ENCODE results near the gene GRIN2D.
A peak's percentile ranks its signal among the peaks of the same experiment; 100 is the strongest.

Gene GRIN2D

DNA sequence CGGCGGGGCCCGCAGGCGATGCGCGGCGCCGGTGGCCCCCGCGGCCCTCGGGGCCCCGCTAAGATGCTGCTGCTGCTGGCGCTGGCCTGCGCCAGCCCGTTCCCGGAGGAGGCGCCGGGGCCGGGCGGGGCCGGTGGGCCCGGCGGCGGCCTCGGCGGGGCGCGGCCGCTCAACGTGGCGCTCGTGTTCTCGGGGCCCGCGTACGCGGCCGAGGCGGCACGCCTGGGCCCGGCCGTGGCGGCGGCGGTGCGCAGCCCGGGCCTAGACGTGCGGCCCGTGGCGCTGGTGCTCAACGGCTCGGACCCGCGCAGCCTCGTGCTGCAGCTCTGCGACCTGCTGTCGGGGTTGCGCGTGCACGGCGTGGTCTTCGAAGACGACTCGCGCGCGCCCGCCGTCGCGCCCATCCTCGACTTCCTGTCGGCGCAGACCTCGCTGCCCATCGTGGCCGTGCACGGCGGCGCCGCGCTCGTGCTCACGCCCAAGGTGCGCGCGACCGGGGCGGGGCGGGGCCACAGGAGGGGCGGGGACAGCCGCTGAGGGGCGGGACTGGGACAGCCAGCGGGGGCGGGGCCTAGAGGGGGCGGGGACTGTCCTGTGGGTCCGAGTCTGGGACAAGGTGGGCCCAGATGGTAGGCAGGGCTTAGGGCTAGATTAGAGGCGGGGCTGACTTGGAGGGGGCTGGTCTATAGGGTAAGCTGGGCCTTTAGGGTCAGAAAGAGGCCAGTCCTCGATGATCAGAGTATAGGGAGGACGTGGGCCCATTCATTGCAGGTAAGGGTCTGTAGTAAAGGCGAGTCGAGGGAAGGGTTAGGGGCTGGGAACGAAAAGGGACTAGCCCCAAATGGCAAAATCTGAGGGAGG is 5.1 kb downstream of the GRIN2D start:
- DNase-seq = peak; percentile 90

DNA sequence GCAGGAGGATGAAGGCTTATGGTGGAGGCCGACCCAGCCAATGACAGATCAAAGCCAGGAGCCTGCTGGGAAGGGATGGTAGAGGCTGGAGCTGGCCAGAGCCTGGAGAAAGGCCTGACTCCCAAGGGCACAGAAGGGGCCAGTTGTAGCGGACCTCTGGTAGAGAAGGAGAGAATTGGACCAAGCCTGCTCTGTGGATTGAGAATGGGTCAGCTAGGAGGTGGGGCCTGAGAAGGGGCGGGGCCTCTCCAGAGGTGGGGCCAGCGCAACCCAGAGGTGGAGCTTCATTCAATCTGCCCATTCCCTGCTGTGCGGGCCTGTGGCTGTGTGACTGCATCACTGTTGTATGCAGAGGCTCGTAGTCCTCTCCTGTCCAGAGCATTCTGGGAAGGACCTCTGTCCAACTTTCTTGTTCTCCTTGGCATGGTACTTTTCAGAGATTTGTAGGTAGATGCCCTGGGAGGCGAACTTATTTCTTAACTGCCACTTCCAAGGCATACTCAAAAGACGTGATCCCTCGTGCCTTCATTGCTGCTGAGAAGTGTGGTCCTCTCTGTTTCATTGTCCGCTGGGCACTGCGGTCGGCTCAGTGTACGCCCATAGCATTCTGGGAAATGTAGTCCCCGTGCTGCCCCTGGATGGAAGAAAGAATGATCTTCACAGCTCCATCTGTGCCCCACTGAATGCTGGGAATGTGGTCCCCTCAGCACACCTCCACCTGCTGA is 6.7 kb downstream of the GRIN2D start:
- no peak for DNase-seq

DNA sequence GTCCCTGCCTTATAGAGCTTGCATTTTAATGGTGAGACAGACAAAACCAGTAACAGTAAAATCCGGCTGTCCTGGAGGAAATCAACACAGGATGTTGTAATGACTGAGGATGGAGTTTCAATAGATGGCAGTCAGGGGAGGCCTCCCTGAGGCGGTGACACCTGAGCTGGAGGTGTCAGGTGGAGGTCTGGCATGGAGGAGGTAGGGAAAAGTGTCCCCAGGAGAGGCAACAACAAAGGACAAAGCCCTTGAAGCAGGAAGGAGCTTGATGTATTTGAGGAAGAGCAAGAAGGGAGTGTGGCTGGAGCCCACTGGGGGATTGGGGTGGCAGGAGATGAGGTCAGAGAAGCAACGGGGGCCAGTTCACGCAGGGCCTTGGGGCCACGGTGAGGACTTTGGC is 7.8 kb downstream of the GRIN2D start:
- no peak for DNase-seq

DNA sequence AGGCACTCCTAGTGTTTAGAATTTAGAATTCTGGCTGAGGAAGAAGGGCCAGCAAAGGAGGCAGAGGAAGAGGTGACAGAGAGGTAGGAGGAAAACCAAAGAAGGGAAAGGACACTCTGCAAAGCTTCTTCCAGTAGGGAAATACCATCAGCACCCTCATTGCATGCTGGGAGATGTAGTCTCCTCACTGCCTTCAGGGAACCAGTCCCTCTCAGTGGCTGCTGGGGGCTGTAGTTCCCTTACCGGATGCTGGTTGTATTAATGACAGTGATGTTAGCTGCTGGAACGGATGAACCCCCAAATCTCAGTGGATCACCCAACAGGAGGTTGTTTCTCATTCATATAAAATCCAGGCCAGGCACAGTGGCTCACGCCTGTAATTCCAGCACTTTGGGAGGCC is 10.1 kb downstream of the GRIN2D start:
- no peak for DNase-seq

DNA sequence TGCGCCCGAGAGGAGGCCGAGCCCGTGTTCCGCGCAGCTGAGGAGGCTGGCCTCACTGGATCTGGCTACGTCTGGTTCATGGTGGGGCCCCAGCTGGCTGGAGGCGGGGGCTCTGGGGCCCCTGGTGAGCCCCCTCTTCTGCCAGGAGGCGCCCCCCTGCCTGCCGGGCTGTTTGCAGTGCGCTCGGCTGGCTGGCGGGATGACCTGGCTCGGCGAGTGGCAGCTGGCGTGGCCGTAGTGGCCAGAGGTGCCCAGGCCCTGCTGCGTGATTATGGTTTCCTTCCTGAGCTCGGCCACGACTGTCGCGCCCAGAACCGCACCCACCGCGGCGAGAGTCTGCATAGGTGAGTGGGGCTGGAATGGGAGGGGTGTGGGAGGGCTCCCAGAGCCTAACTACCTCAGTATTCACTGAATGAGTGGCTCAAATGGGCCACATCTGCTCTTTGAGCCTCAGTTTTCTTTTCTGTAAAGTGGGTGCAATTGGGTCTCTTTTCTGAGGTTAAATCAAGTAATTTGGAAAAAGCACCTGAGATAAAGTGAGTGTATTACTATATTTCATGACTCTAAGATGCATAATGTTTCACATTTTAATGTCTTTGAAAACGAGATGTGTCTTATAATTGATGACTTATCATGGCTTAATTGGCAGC is 11.7 kb downstream of the GRIN2D start:
- DNase-seq = no peak

DNA sequence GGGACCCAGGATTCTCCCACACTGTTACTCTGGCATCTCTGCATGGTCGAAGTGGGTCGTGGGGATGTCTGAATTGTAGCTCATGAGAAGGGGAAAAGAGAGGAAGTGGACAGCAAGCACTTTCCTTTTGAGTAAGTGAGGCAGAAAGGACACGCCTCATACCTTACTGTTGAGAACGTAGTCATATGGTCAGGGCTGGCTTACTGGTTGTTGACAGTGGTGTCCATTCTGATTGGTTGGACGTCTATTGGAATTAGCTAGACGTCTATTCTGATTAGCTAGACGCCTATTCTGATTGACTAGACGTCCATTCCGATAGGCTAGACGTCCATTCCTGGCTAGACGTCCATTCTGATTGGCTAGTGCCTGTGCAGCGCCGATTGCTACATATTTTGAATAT is 12.4 kb downstream of the GRIN2D start:
- no peak for DNase-seq

DNA sequence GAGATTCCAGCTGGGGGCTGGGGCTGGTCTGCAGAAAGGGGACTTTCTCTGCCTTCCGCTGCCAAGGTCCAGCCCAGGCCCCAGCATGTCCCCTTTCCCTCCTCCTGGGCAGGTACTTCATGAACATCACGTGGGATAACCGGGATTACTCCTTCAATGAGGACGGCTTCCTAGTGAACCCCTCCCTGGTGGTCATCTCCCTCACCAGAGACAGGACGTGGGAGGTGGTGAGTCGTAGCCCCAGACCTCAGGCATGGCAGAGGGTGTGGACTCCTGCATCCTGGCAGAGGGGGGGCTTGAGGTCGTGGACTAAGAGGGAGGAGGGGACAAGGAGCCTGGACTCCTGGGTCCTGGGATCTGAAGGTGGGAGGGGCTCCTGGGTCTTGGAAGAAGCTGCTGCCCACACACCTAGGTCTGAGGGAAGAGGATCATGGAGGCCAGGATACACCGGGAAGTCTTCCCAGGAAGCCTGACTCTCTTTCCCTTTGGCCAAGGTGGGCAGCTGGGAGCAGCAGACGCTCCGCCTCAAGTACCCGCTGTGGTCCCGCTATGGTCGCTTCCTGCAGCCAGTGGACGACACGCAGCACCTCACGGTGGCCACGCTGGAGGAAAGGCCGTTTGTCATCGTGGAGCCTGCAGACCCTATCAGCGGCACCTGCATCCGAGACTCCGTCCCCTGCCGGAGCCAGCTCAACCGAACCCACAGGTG is 20.6 kb downstream of the GRIN2D start:
- no peak for DNase-seq

DNA sequence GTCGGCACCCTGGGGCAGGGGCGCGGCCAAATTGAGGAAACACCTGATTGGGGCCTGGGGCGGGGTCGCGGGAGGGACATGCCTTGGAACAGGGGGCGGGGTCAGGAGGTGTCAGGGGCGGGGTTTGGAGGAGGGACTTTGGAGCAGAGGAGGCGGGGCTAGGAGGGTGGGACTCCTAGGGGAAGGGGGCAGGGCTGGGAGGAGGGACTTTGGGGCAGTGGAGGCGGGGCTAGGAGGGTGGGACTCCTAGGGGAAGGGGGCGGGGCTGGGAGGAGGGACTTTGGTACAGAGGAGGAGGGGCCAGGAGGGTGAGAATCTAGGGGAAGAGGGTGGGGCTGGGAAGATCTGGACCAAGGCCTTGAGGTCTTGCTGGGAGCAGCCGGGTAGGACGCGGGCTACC is 21.9 kb downstream of the GRIN2D start:
- peak; percentile 69 for DNase-seq

DNA sequence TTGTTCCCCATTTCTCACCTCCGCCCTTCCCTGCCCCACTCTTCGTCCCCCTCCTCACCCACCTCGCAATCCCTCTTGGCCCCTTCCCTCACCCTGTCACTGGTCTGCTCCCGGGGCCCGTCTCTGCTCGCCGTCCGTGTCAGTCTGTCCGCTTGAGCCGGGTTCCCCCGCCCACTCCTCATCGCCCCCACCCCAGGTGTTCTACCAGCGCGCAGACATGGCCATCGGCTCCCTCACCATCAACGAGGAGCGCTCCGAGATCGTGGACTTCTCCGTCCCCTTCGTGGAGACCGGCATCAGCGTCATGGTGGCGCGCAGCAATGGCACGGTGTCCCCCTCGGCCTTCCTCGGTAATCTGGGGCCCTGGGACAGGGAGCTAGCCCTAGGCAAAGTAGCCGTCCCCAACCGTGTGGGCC is 22.3 kb downstream of the GRIN2D start:
- DNase-seq = no peak

DNA sequence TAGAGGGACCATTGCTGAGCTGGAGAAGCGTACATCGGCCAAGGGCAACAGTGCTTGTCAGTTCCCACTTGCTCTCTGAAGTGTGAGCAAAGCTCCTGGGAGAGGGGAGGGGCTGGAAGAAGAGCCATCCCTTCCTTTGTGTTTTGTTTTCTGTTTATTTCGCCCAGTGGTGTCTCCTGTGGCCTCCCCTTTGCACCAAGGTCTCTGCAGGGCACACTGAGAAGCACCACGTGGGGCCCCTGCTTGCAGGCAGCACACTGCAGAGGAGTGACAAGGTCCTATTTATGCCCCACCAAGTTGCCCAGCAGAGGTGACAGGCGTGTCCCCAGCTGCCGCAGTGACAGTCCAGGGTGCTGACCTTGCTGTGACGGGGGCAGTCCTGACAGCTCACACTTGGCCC is 24.0 kb downstream of the GRIN2D start:
- DNase-seq = no peak

DNA sequence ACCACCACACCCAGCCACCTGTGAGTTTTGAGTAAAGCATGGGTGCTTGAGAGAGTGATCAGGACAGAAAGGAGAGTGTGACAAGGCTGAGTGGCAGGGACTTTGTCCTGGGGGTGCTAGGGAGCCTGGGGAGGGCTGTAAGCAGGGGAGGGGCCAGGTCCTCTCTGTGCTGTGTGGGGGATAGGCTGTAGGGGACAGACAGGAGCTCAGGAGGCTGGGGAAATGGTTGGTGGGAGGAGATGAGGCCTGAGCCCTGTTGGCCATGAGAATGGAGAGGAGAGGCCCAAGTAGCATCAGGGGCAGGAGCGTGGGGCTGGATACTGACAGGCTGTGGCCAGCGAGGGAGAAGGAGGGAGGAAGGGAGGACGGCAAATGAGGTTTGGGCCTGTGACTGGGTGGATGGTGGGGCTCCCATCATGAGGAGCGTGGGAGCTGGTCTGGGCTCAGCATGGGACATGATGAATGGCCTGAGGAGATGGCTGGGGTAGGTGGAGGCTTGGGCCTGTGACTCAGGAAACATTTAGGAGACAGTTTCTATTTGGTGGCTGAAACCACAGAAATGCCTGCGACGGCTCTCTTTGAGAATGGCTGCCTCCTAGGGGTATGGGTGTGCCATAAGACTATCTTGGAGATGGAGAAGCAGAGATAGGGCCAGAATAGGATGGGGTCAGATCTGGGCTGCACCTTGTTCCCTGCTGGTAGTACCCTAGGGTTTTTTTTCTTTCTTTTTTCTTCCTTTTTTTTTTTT is 25.0 kb downstream of the GRIN2D start:
- no peak for DNase-seq

DNA sequence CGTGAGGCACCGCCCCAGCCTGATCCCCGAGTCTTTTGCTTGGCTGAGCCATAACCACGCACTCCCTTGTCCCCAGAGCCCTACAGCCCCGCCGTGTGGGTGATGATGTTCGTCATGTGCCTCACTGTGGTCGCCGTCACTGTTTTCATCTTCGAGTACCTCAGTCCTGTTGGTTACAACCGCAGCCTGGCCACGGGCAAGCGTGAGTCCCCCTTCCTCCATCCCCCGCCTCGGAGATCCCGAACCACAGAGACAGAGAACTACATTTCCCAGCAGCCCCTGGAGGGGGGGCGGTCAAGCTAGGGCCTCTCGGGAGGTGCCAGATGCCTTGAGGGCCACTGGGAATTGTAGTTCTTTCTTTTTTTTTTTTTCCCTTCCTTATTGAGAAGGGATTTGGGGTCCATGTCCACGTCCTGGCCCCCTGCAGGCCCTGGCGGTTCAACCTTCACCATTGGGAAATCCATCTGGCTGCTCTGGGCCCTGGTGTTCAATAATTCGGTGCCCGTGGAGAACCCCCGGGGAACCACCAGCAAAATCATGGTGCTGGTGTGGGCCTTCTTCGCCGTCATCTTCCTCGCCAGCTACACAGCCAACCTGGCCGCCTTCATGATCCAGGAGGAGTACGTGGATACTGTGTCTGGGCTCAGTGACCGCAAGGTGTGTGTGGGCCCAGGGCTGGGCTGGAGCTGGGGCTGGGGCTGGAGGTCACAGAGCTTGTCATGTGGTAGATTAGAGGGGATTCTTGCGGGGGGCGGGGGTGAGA is 25.9 kb downstream of the GRIN2D start:
- DNase-seq = no peak

DNA sequence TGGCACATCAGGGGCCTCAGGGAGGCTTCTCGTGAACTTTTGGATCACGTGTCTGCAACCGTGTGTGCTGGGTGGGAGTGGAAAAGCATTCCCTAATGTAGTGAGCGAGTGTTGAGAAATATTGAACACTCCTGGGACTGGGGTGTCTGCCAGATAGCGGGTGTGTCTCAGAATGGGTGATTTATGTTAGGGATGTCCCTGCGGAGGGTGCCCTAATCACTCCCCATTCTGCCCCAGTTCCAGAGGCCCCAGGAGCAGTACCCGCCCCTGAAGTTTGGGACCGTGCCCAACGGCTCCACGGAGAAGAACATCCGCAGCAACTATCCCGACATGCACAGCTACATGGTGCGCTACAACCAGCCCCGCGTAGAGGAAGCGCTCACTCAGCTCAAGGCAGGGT is 28.1 kb downstream of the GRIN2D start:
- DNase-seq = no peak

DNA sequence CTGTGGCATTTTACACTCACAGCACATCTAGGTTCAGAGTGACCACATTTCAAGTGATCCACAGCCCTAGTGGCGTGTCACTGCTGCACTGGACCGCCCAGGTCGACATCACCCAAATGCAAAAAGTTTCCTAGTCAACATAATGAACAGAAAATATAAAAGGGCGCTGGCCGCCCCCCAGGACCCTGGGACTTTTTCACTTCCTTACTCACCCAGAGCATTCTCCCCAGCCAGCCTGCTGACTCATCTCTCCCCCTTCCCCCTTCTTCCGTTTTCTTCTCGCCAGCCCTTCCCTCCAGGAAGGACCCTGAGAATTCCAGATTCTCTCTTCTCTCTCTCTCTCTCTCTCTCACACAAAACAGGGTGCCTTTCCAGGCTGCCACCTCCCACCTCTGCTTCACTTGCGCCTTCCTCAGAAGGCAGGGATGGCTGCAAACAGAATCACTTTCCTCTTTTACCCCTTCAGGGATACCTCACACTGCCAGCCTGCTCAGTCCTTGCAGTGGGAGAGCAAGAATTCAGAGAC is 31.3 kb downstream of the GRIN2D start:
- DNase-seq = no peak

DNA sequence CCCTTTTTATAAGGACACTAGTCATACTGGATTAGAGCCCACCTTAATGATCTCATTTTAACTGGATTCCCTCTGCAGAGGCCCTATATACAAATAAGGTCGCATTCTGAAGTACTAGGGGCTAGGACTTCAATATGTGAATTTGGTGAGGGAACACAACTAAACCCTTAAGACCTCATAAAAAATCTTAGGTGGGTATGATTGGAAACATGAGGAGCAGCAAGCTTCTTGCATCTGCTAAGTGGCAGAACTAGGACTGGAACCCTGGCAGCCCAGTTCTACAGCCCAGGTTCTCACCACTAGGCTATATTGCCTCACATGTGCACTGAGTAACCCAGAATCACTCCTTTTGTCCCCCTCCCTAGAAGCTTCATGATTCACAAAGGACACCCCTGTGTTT is 35.2 kb downstream of the GRIN2D start:
- DNase-seq = no peak

DNA sequence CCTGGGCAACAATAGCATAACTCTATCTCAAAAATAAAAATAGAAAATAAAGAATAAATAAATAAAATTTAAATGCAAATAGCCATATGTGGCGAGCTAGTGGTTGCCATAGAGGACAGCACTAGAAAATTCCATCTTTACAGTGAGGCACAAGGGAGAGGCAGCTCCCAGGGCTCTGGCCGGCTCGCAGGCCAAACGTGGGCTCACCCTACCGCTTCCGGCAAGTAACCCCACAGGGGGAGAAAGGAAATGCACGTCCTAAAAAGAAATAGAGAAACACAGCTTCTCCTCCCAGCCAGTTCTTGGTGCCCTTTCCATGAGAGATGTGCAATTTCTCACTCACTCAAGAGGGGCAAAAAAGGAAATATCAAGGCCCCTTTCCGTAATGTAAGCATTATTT is 39.9 kb downstream of the GRIN2D start:
- no peak for DNase-seq

DNA sequence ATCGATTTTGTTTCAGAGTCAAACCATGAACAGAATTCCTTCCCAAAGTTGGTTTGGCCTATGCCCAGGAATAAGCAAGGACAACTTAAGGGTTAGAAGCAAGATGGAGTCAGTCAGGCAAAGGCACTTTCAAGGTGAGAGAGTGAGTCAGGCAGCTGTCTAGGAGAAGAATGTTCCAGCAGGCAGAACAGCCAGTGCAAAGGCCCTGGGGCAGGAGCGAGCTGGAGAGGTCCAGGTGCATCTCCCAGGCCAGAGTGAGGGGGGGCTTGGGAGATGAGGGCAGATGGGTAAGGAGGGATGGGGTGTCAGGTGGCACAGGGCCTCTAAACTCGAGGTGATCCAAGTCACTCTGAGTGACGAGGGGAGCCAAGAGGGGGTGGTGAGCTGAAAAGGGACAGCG is 43.1 kb downstream of the GRIN2D start:
- DNase-seq = no peak

DNA sequence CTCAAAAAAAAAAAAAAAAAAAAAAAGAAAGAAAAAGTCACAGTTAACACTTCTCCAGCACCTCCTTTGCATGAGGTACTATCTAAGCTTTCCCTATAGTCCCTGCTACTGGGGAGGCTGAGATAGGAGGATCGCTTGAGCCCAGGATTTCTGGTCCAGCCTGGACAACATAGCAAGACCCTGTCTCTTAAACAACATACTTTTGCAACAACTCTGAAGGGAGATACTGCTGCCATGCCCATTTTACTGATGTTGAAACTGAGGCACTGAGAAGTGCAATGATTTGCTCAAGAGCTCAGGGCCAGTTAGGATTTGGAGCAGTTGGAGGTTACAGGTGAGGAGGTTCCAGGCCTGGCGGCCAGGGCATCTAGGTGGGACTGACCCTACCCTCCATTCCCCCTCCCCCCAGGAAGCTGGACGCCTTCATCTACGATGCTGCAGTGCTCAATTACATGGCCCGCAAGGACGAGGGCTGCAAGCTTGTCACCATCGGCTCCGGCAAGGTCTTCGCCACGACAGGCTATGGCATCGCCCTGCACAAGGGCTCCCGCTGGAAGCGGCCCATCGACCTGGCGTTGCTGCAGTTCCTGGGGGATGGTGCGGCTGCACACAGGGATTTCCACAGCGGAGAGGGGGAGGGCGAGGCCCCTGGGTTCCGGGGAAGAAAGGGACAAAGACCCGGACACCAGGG is 48.0 kb downstream of the GRIN2D start:
- DNase-seq = no peak

DNA sequence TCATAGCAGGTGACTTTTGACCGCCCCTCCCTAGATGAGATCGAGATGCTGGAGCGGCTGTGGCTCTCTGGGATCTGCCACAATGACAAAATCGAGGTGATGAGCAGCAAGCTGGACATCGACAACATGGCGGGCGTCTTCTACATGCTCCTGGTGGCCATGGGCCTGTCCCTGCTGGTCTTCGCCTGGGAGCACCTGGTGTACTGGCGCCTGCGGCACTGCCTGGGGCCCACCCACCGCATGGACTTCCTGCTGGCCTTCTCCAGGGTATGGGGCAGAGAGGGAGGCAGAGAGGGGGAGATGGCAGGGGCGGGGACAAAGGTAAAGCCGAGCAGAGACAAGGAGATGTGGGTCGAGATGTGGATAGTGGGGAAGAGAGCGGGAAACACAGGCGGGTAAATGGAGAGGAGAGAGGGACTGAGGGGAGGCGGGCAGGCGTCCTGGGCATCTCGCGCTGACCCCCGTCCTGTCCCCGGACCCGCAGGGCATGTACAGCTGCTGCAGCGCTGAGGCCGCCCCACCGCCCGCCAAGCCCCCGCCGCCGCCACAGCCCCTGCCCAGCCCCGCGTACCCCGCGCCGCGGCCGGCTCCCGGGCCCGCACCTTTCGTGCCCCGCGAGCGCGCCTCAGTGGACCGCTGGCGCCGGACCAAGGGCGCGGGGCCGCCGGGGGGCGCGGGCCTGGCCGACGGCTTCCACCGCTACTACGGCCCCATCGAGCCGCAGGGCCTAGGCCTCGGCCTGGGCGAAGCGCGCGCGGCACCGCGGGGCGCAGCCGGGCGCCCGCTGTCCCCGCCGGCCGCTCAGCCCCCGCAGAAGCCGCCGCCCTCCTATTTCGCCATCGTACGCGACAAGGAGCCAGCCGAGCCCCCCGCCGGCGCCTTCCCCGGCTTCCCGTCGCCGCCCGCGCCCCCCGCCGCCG is 48.9 kb downstream of the GRIN2D start:
- no peak for DNase-seq

DNA sequence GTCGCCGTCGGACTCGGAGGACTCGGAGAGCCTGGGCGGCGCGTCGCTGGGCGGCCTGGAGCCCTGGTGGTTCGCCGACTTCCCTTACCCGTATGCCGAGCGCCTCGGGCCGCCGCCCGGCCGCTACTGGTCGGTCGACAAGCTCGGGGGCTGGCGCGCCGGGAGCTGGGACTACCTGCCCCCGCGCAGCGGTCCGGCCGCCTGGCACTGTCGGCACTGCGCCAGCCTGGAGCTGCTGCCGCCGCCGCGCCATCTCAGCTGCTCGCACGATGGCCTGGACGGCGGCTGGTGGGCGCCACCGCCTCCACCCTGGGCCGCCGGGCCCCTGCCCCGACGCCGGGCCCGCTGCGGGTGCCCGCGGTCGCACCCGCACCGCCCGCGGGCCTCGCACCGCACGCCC is 49.8 kb downstream of the GRIN2D start:
- DNase-seq = no peak

All from left hindlimb (tissue), 1 donor.